Colonic mucosa (tissue), 4 donors: ENCODE data around the gene SKOR2. TPM values are rescaled to one million over a fixed set of nuclear protein-coding genes. Genes with fewer than 3 reads are reported as not detected.
"Not testable (repeated sequence)": the region's sequence is repeated elsewhere in the genome, so short reads cannot be mapped to it uniquely, and the experiment has no call there.

ENCODE experiments used
- DNase-seq: peaks from one replicate; pipeline ENCODE4 v3.0.0-alpha.2; 2020
- H3K27ac ChIP-seq: fragments of 200-600 bp; one replicate; pipeline ENCODE4 v1.8.0; 2021
- H3K27me3 ChIP-seq: fragments of 200-600 bp; one replicate; pipeline ENCODE4 v1.8.0; 2021
- H3K36me3 ChIP-seq: fragments of 200-600 bp; one replicate; pipeline ENCODE4 v1.8.0; 2021
- H3K4me1 ChIP-seq: fragments of 200-600 bp; one replicate; pipeline ENCODE4 v1.8.0; 2021; ENCODE audit warnings: mild to moderate bottlenecking
- H3K4me3 ChIP-seq: fragments of 200-600 bp; one replicate; pipeline ENCODE4 v1.8.0; 2021
- H3K9ac ChIP-seq, 2 donors: one replicate each; pipeline ENCODE4 v1.7.0; 2013; ENCODE audit warnings: control low read depth in 2 of 2, low read depth in 2 of 2, low read length in 2 of 2
- H3K9me3 ChIP-seq: fragments of 200-600 bp; one replicate; pipeline ENCODE4 v1.8.0; 2021
- CTCF ChIP-seq: fragments of 200-600 bp; IDR thresholded peaks from one replicate; pipeline ENCODE4 v1.8.0; 2022; ENCODE audit warnings: antibody characterized with exemption, mild to moderate bottlenecking
- intact Hi-C: fragments of 100-400 bp; cut with DNase I; formaldehyde crosslinking; loops from one replicate; pipeline ENCODE4 v1.14.1; 2022
- total RNA-seq, 2 donors: library from RNA; stranded (reverse); fragmentation: NEBNext Ultra II Directional in 1 of 2; extraction: Animal tissue kit (Norgen Biotek cat#: 25700) in 1 of 2; gene quantifications; one replicate each; pipeline ENCODE4 v1.2.1, GENCODE V29; 2021
- donor health status: healthy.
- donor health status: DM: no; HTN: no; CAD: no.
- donor health status: DM: no; HTN: no; CAD: no.

Gene SKOR2
- total RNA-seq, 2 donors from 2014 or later, result not detected

DNA sequence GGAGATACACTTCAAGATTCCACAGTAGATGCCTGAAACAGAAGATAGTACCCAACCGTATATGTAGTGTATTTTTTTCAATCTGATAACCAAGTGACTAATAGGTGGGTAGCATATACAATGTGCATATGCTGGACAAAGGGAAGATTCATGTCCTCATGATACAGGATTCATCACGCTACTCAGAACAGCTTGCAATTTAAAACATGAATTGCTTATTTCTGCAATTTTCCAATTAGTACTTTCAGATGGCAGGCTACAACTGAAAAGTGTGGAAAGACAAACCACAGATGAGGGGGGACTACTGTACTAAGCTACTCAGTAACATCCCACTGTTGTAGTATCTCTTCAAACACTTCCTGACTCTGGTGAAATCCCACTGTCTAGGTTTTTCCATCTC, 79.0 kb downstream of the SKOR2 start:
- intact Hi-C loops, result no loop called here
- TF ChIP-seq CTCF, result no peak
- H3K36me3 ChIP-seq, result no peaks in the 10 kb centered on the region
- peaks cover 4% of the 10 kb centered on the region for H3K4me1 ChIP-seq
- no peak overlapping the region for H3K27ac ChIP-seq
- H3K4me3 ChIP-seq, result no peak overlapping the region
- no peak overlapping the region for H3K9ac ChIP-seq
- no peaks in the 10 kb centered on the region for H3K27me3 ChIP-seq
- no peaks in the 10 kb centered on the region for H3K9me3 ChIP-seq
- no peak for DNase-seq

GRCh38 chr18:47168913-47169312, 82.5 kb downstream of the SKOR2 start:
- intact Hi-C loops, result no loop called here
- no peaks in the 10 kb centered on the region for H3K27me3 ChIP-seq
- H3K36me3 ChIP-seq, result no peaks in the 10 kb centered on the region
- no peak overlapping the region for H3K27ac ChIP-seq
- H3K9me3 ChIP-seq, result no peaks in the 10 kb centered on the region
- no peak overlapping the region for H3K9ac ChIP-seq
- TF ChIP-seq CTCF, result no peak
- no peaks in the 10 kb centered on the region for H3K4me1 ChIP-seq
- DNase-seq, result no peak
- H3K4me3 ChIP-seq, result no peak overlapping the region

DNA sequence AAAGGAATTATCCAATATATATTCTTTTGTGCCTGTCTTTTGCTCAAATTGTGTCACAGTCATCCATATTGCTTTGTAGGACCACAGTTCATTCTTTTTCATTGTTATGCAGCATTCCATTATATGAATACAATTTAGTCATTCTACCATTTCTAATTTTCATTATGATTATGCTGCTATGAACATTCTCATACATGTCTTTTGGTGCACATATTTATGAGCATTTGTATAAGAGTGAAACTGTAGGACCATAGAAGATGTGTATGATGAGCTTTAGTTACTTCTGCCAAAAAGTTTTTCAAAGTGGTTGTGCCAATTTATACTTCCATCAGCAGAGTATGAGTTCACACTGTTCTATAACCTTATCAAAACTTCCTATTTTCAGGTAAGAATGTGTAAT, 83.0 kb downstream of the SKOR2 start:
- Histone ChIP-seq H3K36me3 (no peaks in the 10 kb centered on the region), H3K9ac (no peak overlapping the region), H3K27me3 (no peaks in the 10 kb centered on the region), H3K4me1 (no peaks in the 10 kb centered on the region), H3K9me3 (no peaks in the 10 kb centered on the region), H3K27ac (no peak overlapping the region), H3K4me3 (no peak overlapping the region)
- DNase-seq, result no peak
- TF ChIP-seq CTCF, result no peak
- intact Hi-C loops, result no loop called here

GRCh38 chr18:47166294-47166693, 85.2 kb downstream of the SKOR2 start:
- H3K27ac ChIP-seq, result no peak overlapping the region
- intact Hi-C loops, result no loop called here
- no peak for TF ChIP-seq CTCF
- no peak overlapping the region for H3K4me3 ChIP-seq
- H3K4me1 ChIP-seq, result no peaks in the 10 kb centered on the region
- no peaks in the 10 kb centered on the region for H3K27me3 ChIP-seq
- no peak overlapping the region for H3K9ac ChIP-seq
- no peak for DNase-seq
- no peaks in the 10 kb centered on the region for H3K36me3 ChIP-seq
- no peaks in the 10 kb centered on the region for H3K9me3 ChIP-seq

- H3K9ac ChIP-seq, result no peak overlapping the region
- intact Hi-C loops, result no loop called here
- H3K36me3 ChIP-seq, result no peaks in the 10 kb centered on the region
- H3K4me3 ChIP-seq, result no peak overlapping the region
- no peak for TF ChIP-seq CTCF
- H3K4me1 ChIP-seq, result no peaks in the 10 kb centered on the region
- no peak for DNase-seq
- no peaks in the 10 kb centered on the region for H3K27me3 ChIP-seq
- H3K27ac ChIP-seq, result no peak overlapping the region
- H3K9me3 ChIP-seq, result no peaks in the 10 kb centered on the region
Measured at GRCh38 chr18:47163241-47163640, 88.2 kb downstream of the SKOR2 start.

- TF ChIP-seq CTCF, result no peak
- Histone ChIP-seq H3K27me3 (no peaks in the 10 kb centered on the region), H3K9ac (no peak overlapping the region), H3K36me3 (no peaks in the 10 kb centered on the region), H3K27ac (no peak overlapping the region), H3K4me3 (no peak overlapping the region), H3K4me1 (no peaks in the 10 kb centered on the region), H3K9me3 (no peaks in the 10 kb centered on the region)
- no peak for DNase-seq
- intact Hi-C loops, result no loop called here
Measured at GRCh38 chr18:47160256-47160655, 91.2 kb downstream of the SKOR2 start.

DNA sequence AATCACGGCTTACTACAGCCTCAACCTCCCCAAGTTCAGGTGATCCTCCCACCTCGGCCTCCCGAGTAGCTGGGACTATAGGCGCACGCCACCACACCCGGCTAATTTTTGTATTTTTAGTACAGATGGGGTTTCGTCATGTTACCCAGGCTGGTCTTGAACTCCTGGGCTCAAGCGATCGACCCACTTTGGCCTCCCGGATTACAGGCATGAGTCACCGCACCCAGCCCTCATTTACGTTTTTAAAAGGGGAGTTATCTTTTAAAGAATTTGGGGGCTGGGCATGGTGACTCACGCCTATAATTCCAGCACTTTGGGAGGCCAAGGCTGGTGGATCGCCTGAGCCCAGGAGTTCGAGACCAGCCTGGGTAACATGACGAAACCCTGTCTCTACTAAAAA, 93.1 kb downstream of the SKOR2 start:
- H3K27me3 ChIP-seq, H3K36me3 ChIP-seq, intact Hi-C loops, H3K4me3 ChIP-seq, H3K9ac ChIP-seq, DNase-seq, H3K4me1 ChIP-seq, H3K9me3 ChIP-seq, H3K27ac ChIP-seq: not testable (repeated sequence)
